Upper lobe of left lung (tissue), 6 donors: ENCODE measurements around the gene STK25. TPM values are rescaled to one million over a fixed set of nuclear protein-coding genes. Genes with fewer than 3 reads are reported as not detected.

Source experiments
- ATAC-seq, 2 donors: fragments of 200-7000 bp; cut with Tn5 transposase; one replicate each; pipeline ENCODE4 v1.9.1; 2022; ENCODE audit warnings: mild to moderate bottlenecking in 2 of 2, moderate library complexity in 2 of 2; ENCODE audit not compliant: low FRiP score in 2 of 2
- DNase-seq, 2 donors: peaks; one replicate each; pipeline ENCODE4 v3.0.0-alpha.2; 2019 to 2020
- H3K27ac ChIP-seq, 4 donors: fragments of 200-600 bp; sonication (generic); one replicate each; pipeline ENCODE4 v1.5.1; 2016 to 2019
- H3K27me3 ChIP-seq, 4 donors: fragments of 200-600 bp; sonication (generic); one replicate each; pipeline ENCODE4 v1.5.1; 2017 to 2019
- H3K36me3 ChIP-seq, 4 donors: fragments of 200-600 bp; sonication (generic); one replicate each; pipeline ENCODE4 v1.5.1; 2016 to 2019
- H3K4me1 ChIP-seq, 4 donors: fragments of 200-600 bp; sonication (generic); one replicate each; pipeline ENCODE4 v1.5.1; 2018 to 2019
- H3K4me3 ChIP-seq, 4 donors: fragments of 200-600 bp; sonication (generic); one replicate each; pipeline ENCODE4 v1.5.1; 2017 to 2019; ENCODE audit warnings: mild to moderate bottlenecking in 2 of 4, moderate library complexity in 1 of 4
- H3K9me3 ChIP-seq, 4 donors: fragments of 200-600 bp; sonication (generic); one replicate each; pipeline ENCODE4 v1.5.1; 2018 to 2019
- EP300 ChIP-seq, 4 donors: sonication (generic); formaldehyde crosslinking; IDR thresholded peaks; one replicate each; pipeline ENCODE4 v1.5.1; 2017; ENCODE audit warnings: antibody characterized with exemption in 4 of 4, control low read depth in 2 of 4
- POLR2A ChIP-seq, 4 donors: fragments of 450-650 bp; IDR thresholded peaks; one replicate each; pipeline ENCODE4 v1.5.1; 2016 to 2017; ENCODE audit warnings: antibody characterized with exemption in 4 of 4, mild to moderate bottlenecking in 2 of 4
- POLR2AphosphoS5 ChIP-seq, 2 donors: sonication (generic); formaldehyde crosslinking; IDR thresholded peaks; one replicate each; pipeline ENCODE4 v1.5.1; 2017; ENCODE audit warnings: antibody characterized with exemption in 2 of 2
- WGBS, 2 donors: methylation state at CpG; one replicate each; pipeline ENCODE4 v1.1.5; 2017 to 2018; 5-methylcytosine and 5-hydroxymethylcytosine counted together
- total RNA-seq, 6 donors: library from RNA; depleted of rRNA in 4 of 6; stranded (reverse); fragments of >200 nt in 4 of 6; gene quantifications; one replicate each; pipeline versions ENCODE4 v1.1.0 to v1.2.1, GENCODE V29; 2016 to 2021
- TF ChIP-seq, protein P1 (sequence below), 6 experiments: fragments of 450-650 bp in 4 of 6; fragments of 200-600 bp in 2 of 6; sonication (generic) in 2 of 6; IDR thresholded peaks; one replicate each; pipeline ENCODE4 v1.5.1; 2016 to 2019; ENCODE audit warnings: antibody characterized with exemption in 6 of 6
- donor health status: DM: no; HTN: no; CAD: no; lungs with moderate emphysema.
- donor health status: DM: no; HTN: yes; CAD: no; lungs with severe emphysema.

Gene STK25
- total RNA-seq, 6 donors from 2014 or later = 97.3 to 351 (median 134) TPM

- Histone ChIP-seq H3K9me3 (no peaks in the 10 kb centered on the region), H3K27me3 (no peaks in the 10 kb centered on the region), H3K4me3 (no peak overlapping the region), H3K36me3 (peaks cover 0 to 50% (median 39%) of the 10 kb centered on the region in 4 donors), H3K27ac (no peak overlapping the region), H3K4me1 (peaks cover 1 to 22% (median 8%) of the 10 kb centered on the region in 4 donors)
- no peak for ATAC-seq
- 90 to 97% methylated on average over 4 to 12 of the region's 12 CpGs for WGBS, 2 donors
- TF ChIP-seq EP300 (IDR thresholded peaks at IDR 0.05) (no peak), POLR2AphosphoS5 (IDR thresholded peaks at IDR 0.05) (no peak), POLR2A (IDR thresholded peaks at IDR 0.05) (no peak)
- TF ChIP-seq, protein P1, sequence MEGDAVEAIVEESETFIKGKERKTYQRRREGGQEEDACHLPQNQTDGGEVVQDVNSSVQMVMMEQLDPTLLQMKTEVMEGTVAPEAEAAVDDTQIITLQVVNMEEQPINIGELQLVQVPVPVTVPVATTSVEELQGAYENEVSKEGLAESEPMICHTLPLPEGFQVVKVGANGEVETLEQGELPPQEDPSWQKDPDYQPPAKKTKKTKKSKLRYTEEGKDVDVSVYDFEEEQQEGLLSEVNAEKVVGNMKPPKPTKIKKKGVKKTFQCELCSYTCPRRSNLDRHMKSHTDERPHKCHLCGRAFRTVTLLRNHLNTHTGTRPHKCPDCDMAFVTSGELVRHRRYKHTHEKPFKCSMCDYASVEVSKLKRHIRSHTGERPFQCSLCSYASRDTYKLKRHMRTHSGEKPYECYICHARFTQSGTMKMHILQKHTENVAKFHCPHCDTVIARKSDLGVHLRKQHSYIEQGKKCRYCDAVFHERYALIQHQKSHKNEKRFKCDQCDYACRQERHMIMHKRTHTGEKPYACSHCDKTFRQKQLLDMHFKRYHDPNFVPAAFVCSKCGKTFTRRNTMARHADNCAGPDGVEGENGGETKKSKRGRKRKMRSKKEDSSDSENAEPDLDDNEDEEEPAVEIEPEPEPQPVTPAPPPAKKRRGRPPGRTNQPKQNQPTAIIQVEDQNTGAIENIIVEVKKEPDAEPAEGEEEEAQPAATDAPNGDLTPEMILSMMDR (IDR thresholded peaks at IDR 0.05) = no peak
- DNase-seq = peak in 1 of 2 donors; percentile 41
Observed at GRCh38 chr2:241501099-241501541, 7.3 kb downstream of the STK25 start.

- TF ChIP-seq POLR2A (IDR thresholded peaks at IDR 0.05) = no peak
- no peak for TF ChIP-seq POLR2AphosphoS5 (IDR thresholded peaks at IDR 0.05)
- TF ChIP-seq, protein P1 (IDR thresholded peaks at IDR 0.05) = no peak
- TF ChIP-seq EP300 (IDR thresholded peaks at IDR 0.05) = no peak
- WGBS, 2 donors = 91 to 96% methylated on average over 8 to 10 of the region's 12 CpGs
- Histone ChIP-seq H3K9me3 (no peaks in the 10 kb centered on the region), H3K27me3 (no peaks in the 10 kb centered on the region), H3K4me1 (peaks cover 0 to 16% (median 2%) of the 10 kb centered on the region in 4 donors), H3K36me3 (peaks cover 0 to 56% (median 45%) of the 10 kb centered on the region in 4 donors), H3K4me3 (no peak overlapping the region), H3K27ac (no peak overlapping the region)
- no peak for ATAC-seq
- peak in 1 of 2 donors; percentile 44 for DNase-seq
Observed at GRCh38 chr2:241500431-241500975, 7.9 kb downstream of the STK25 start.

DNA sequence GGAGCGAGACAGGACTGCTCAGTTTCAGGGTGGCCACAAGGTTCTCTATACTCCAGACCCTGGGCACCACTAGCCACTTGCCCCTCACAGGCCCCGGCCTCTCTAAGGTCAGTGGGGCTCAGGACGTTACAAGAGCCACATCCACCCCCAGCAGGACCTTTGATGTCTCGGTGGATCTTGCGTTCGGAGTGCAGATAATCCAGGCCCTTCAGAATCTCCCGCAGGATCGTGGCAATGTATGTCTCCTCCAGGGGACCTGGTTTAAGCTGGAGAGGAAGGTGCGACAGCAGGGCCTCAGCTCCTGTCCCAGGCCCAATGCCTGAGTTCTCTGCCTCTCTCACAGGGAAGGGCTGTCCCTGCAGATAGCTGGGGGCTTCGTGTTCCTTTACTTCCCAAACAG lies 8.4 kb downstream of the STK25 start:
- WGBS, 2 donors = 95 to 97% methylated on average over 6 to 10 of the region's 10 CpGs
- H3K4me3 ChIP-seq = no peak overlapping the region
- DNase-seq (no peak), ATAC-seq (no peak)
- peaks cover 1 to 61% (median 50%) of the 10 kb centered on the region in 4 donors for H3K36me3 ChIP-seq
- TF ChIP-seq POLR2A (IDR thresholded peaks at IDR 0.05) (no peak), POLR2AphosphoS5 (IDR thresholded peaks at IDR 0.05) (no peak), EP300 (IDR thresholded peaks at IDR 0.05) (no peak)
- TF ChIP-seq, protein P1 (IDR thresholded peaks at IDR 0.05) = no peak
- no peak overlapping the region for H3K27ac ChIP-seq
- H3K9me3 ChIP-seq = no peaks in the 10 kb centered on the region
- no peaks in the 10 kb centered on the region for H3K27me3 ChIP-seq
- H3K4me1 ChIP-seq = peaks cover 0 to 11% (median 0%) of the 10 kb centered on the region in 4 donors

GRCh38 chr2:241499146-241499965 lies 9.0 kb downstream of the STK25 start:
- TF ChIP-seq POLR2AphosphoS5 (IDR thresholded peaks at IDR 0.05) (no peak), POLR2A (IDR thresholded peaks at IDR 0.05) (no peak), EP300 (IDR thresholded peaks at IDR 0.05) (no peak)
- TF ChIP-seq, protein P1 (IDR thresholded peaks at IDR 0.05) = no peak
- Histone ChIP-seq H3K9me3 (no peaks in the 10 kb centered on the region), H3K27me3 (no peaks in the 10 kb centered on the region), H3K4me1 (peaks cover 0 to 10% (median 0%) of the 10 kb centered on the region in 4 donors), H3K36me3 (peaks cover 8 to 68% (median 55%) of the 10 kb centered on the region in 4 donors), H3K27ac (no peak overlapping the region), H3K4me3 (no peak overlapping the region)
- DNase-seq (peak in 1 of 2 donors; percentile 57), ATAC-seq (no peak)
- WGBS, 2 donors = 85 to 92% methylated on average over 15 to 28 of the region's 28 CpGs
